Chondrocyte (in vitro differentiated cells): ENCODE measurements around the gene OR10A3. TPM values are rescaled to one million over a fixed set of nuclear protein-coding genes. Genes with fewer than 3 reads are reported as not detected.

Source experiments
- DNase-seq: peaks from one replicate; pipeline ENCODE4 v3.0.0; 2021; ENCODE audit warnings: mixed read lengths, low spot score
- H3K27ac Mint-ChIP-seq: one replicate; pipeline ENCODE4 v1.8.0; 2021; ENCODE audit warnings: mild to moderate bottlenecking, moderate library complexity, mixed read lengths; ENCODE audit not compliant: unreplicated experiment
- H3K27me3 Mint-ChIP-seq: 2 replicates; pipeline ENCODE4 v1.8.0; 2021; ENCODE audit warnings: low read depth, mixed read lengths
- H3K36me3 Mint-ChIP-seq: 2 replicates; pipeline ENCODE4 v1.8.0; 2021; ENCODE audit warnings: low read depth, mixed read lengths
- H3K4me1 Mint-ChIP-seq: 2 replicates; pipeline ENCODE4 v1.8.0; 2021; ENCODE audit warnings: low read depth, mild to moderate bottlenecking, mixed read lengths
- H3K4me3 Mint-ChIP-seq: one replicate; pipeline ENCODE4 v1.8.0; 2021; ENCODE audit warnings: mild to moderate bottlenecking, moderate library complexity, mixed read lengths; ENCODE audit not compliant: unreplicated experiment
- H3K9me3 Mint-ChIP-seq: 2 replicates; pipeline ENCODE4 v1.8.0; 2021; ENCODE audit warnings: low read depth, mixed read lengths
- CTCF ChIP-seq: fragments of 200-600 bp; sonication (generic); IDR thresholded peaks from 2 replicates; pipeline ENCODE4 v1.5.0; 2021; ENCODE audit warnings: antibody characterized with exemption, mild to moderate bottlenecking, moderate library complexity
- total RNA-seq: library from RNA; stranded (reverse); gene quantifications from 3 replicates; pipeline ENCODE4 v1.2.1, GENCODE V29; 2021

Gene OR10A3
- total RNA-seq, 1 donor from 2014 or later = not detected

GRCh38 chr11:7894251-7894650, 47.3 kb downstream of the OR10A3 start:
- no peak for TF ChIP-seq CTCF
- peak overlapping the region; percentile 22 for H3K27ac Mint-ChIP-seq
- H3K4me3 Mint-ChIP-seq = no peak overlapping the region
- no peaks in the 10 kb centered on the region for H3K27me3 Mint-ChIP-seq
- H3K4me1 Mint-ChIP-seq = peaks cover 68% of the 10 kb centered on the region
- peaks cover 3% of the 10 kb centered on the region for H3K9me3 Mint-ChIP-seq
- no peak for DNase-seq
- no peaks in the 10 kb centered on the region for H3K36me3 Mint-ChIP-seq

GRCh38 chr11:7893796-7894195, 47.7 kb downstream of the OR10A3 start:
- H3K4me1 Mint-ChIP-seq = peaks cover 68% of the 10 kb centered on the region
- peak overlapping the region; percentile 42 for H3K27ac Mint-ChIP-seq
- H3K27me3 Mint-ChIP-seq = no peaks in the 10 kb centered on the region
- no peak for DNase-seq
- H3K9me3 Mint-ChIP-seq = peaks cover 3% of the 10 kb centered on the region
- no peaks in the 10 kb centered on the region for H3K36me3 Mint-ChIP-seq
- TF ChIP-seq CTCF = no peak
- H3K4me3 Mint-ChIP-seq = no peak overlapping the region

- Mint-ChIP-seq H3K4me1 (peaks cover 68% of the 10 kb centered on the region), H3K4me3 (no peak overlapping the region), H3K27me3 (no peaks in the 10 kb centered on the region), H3K36me3 (no peaks in the 10 kb centered on the region), H3K9me3 (peaks cover 3% of the 10 kb centered on the region), H3K27ac (peak overlapping the region; percentile 86)
- TF ChIP-seq CTCF = peak; percentile 89
- DNase-seq = no peak
Observed at GRCh38 chr11:7892840-7893254, 48.7 kb downstream of the OR10A3 start.

GRCh38 chr11:7892059-7892699, 49.3 kb downstream of the OR10A3 start:
- Mint-ChIP-seq H3K27ac (peak overlapping the region; percentile 86), H3K27me3 (no peaks in the 10 kb centered on the region), H3K4me3 (no peak overlapping the region), H3K4me1 (peaks cover 67% of the 10 kb centered on the region), H3K9me3 (peaks cover 3% of the 10 kb centered on the region), H3K36me3 (no peaks in the 10 kb centered on the region)
- no peak for DNase-seq
- no peak for TF ChIP-seq CTCF

GRCh38 chr11:7890417-7891172, 50.9 kb downstream of the OR10A3 start:
- Mint-ChIP-seq H3K4me3 (no peak overlapping the region), H3K27me3 (no peaks in the 10 kb centered on the region), H3K4me1 (peaks cover 51% of the 10 kb centered on the region), H3K27ac (peak overlapping the region; percentile 42), H3K36me3 (no peaks in the 10 kb centered on the region), H3K9me3 (peaks cover 3% of the 10 kb centered on the region)
- TF ChIP-seq CTCF = no peak
- DNase-seq = no peak
